Mucosa of descending colon (tissue), 3 donors: ENCODE results near the gene OR13C3. TPM values are rescaled to one million over a fixed set of nuclear protein-coding genes. Genes with fewer than 3 reads are reported as not detected.

ENCODE experiments used
- ATAC-seq: fragments of 200-7000 bp; cut with Tn5 transposase; one replicate; pipeline ENCODE4 v1.9.1; 2020; ENCODE audit warnings: mild to moderate bottlenecking, moderate library complexity
- DNase-seq, 3 donors: peaks; one replicate each; pipeline ENCODE4 v3.0.0-alpha.2; 2020
- H3K36me3 ChIP-seq: fragments of 200-600 bp; one replicate; pipeline ENCODE4 v1.8.0; 2021; ENCODE audit warnings: low read depth, mild to moderate bottlenecking
- H3K4me1 ChIP-seq: fragments of 200-600 bp; one replicate; pipeline ENCODE4 v1.8.0; 2021; ENCODE audit warnings: low read depth, mild to moderate bottlenecking
- H3K4me3 ChIP-seq: fragments of 200-600 bp; one replicate; pipeline ENCODE4 v1.8.0; 2021; ENCODE audit warnings: mild to moderate bottlenecking
- H3K9me3 ChIP-seq: fragments of 200-600 bp; one replicate; pipeline ENCODE4 v1.8.0; 2021; ENCODE audit warnings: mild to moderate bottlenecking
- CTCF ChIP-seq: fragments of 200-600 bp; IDR thresholded peaks from one replicate; pipeline ENCODE4 v1.8.0; 2022; ENCODE audit warnings: antibody characterized with exemption, mild to moderate bottlenecking
- intact Hi-C, 2 donors: fragments of 100-400 bp; cut with DNase I in 1 of 2; cut with micrococcal nuclease in 1 of 2; formaldehyde crosslinking; loops; one replicate each; pipeline versions ENCODE4 v1.11.0 to v1.11.1; 2022; cut with DNase I, micrococcal nuclease
- long read RNA-seq, 2 donors: library from polyadenylated mRNA; unstranded; transcript quantifications; one replicate each; pipeline ENCODE4 v2.0.0, GENCODE V29; 2019 to 2021
- total RNA-seq, 3 donors: library from RNA; stranded (reverse); fragmentation: NEBNext Ultra II Directional in 2 of 3; extraction: Animal tissue kit (Norgen Biotek cat#: 25700) in 2 of 3; gene quantifications; one replicate each; pipeline versions ENCODE4 v1.2.1 to v1.2.4, GENCODE V29; 2021 to 2023
- donor health status: DM: no; HTN: no; CAD: no; lungs with moderate emphysema.
- donor health status: DM: no; HTN: no; CAD: no.
- donor health status: DM: no; HTN: yes; CAD: no.

OR13C3 gene
- not detected for total RNA-seq
- long read RNA-seq, donor 1 = 0 reads
- long read RNA-seq, donor 2 = 0 reads

GRCh38 chr9:104536756-104537155 is at the start of gene OR13C3:
OR13C3 (minus strand) TSS chr9:104536856; CDS start chr9:104536723, 133 bp downstream.
- Histone ChIP-seq H3K9me3 (no peaks in the 10 kb centered on the region), H3K36me3 (no peaks in the 10 kb centered on the region), H3K4me3 (no peak within 1 kb of the TSS), H3K4me1 (no peaks in the 10 kb centered on the region)
- no peak for TF ChIP-seq CTCF
- DNase-seq = no peak
- intact Hi-C loops = no loop called here
- no peak for ATAC-seq

GRCh38 chr9:104580562-104580961 is 43.9 kb upstream of the OR13C3 start:
- Histone ChIP-seq H3K36me3 (no peaks in the 10 kb centered on the region), H3K9me3 (no peaks in the 10 kb centered on the region), H3K4me1 (no peaks in the 10 kb centered on the region), H3K4me3 (no peak overlapping the region)
- no peak for DNase-seq
- no peak for ATAC-seq
- intact Hi-C loops = no loop called here
- TF ChIP-seq CTCF = no peak

GRCh38 chr9:104577263-104577662 is 40.6 kb upstream of the OR13C3 start:
- no peak for DNase-seq
- no peak for TF ChIP-seq CTCF
- intact Hi-C loops = no loop called here
- Histone ChIP-seq H3K36me3 (no peaks in the 10 kb centered on the region), H3K9me3 (peaks cover 4% of the 10 kb centered on the region), H3K4me1 (no peaks in the 10 kb centered on the region), H3K4me3 (no peak overlapping the region)
- ATAC-seq = no peak

GRCh38 chr9:104575456-104575855 is 38.8 kb upstream of the OR13C3 start:
- TF ChIP-seq CTCF = no peak
- Histone ChIP-seq H3K9me3 (peaks cover 12% of the 10 kb centered on the region), H3K4me3 (no peak overlapping the region), H3K4me1 (no peaks in the 10 kb centered on the region), H3K36me3 (no peaks in the 10 kb centered on the region)
- DNase-seq = no peak
- ATAC-seq = no peak
- intact Hi-C loops = no loop called here

- Histone ChIP-seq H3K9me3 (peaks cover 12% of the 10 kb centered on the region), H3K4me3 (no peak overlapping the region), H3K36me3 (no peaks in the 10 kb centered on the region), H3K4me1 (no peaks in the 10 kb centered on the region)
- no peak for TF ChIP-seq CTCF
- ATAC-seq (no peak), DNase-seq (no peak)
- intact Hi-C loops = no loop called here
Observed at GRCh38 chr9:104572612-104573011, 36.0 kb upstream of the OR13C3 start.

- intact Hi-C loops = no loop called here
- no peak for TF ChIP-seq CTCF
- Histone ChIP-seq H3K4me1 (no peaks in the 10 kb centered on the region), H3K9me3 (peaks cover 12% of the 10 kb centered on the region), H3K36me3 (no peaks in the 10 kb centered on the region), H3K4me3 (no peak within 1 kb of the TSS)
- ATAC-seq (no peak), DNase-seq (no peak)
Observed at GRCh38 chr9:104568868-104569267, 32.2 kb upstream of the OR13C3 start, which contains the start of gene OR13C8. OR13C8 (plus strand) TSS chr9:104569168; CDS start chr9:104569168, 0 bp downstream.
